GM19351 (cell line): ENCODE results near the gene ZNF679.
"Not testable (repeated sequence)": the region's sequence is repeated elsewhere in the genome, so short reads cannot be mapped to it uniquely, and the experiment has no call there.

Source experiments
- ATAC-seq: cut with Tn5 transposase; IDR thresholded peaks from one replicate; pipeline ENCODE4 v1.9.1; 2021; ENCODE audit warnings: mild to moderate bottlenecking, moderate library complexity; ENCODE audit not compliant: unreplicated experiment

The ZNF679 gene

GRCh38 chr7:64228174-64228573, at the start of gene ZNF679:
ZNF679 (plus strand) TSS chr7:64228474; CDS start chr7:64249118, 20,644 bp downstream.
- ATAC-seq, result not testable (repeated sequence)

GRCh38 chr7:64180989-64181388, 47.3 kb upstream of the ZNF679 start:
- ATAC-seq, result no peak

GRCh38 chr7:64181586-64181985, 46.7 kb upstream of the ZNF679 start:
- ATAC-seq, result no peak

GRCh38 chr7:64182036-64182790, 46.1 kb upstream of the ZNF679 start:
- no peak for ATAC-seq

- ATAC-seq, result no peak
Measured at GRCh38 chr7:64183126-64183742, 45.0 kb upstream of the ZNF679 start.

GRCh38 chr7:64183827-64184372, 44.4 kb upstream of the ZNF679 start:
- ATAC-seq, result no peak

DNA sequence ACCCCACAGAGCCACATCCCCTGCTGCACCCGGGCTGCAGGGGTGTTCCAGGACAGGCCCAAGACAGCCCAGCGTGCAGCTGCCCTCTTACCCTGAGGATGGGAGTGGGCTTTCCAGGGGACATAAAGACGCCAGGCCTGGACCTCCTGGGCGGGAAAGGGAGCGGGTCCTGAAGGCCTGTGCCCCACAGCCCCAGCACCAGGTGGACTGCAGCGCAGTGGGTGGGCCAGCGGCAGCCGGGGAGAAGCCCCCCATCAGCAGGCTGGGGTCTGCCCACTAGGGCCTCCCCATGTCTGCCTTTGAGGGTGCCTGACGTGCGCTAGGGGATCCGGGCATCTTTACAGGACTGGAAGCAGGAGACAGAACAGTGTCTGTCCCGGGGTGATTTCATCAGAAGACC, 43.9 kb upstream of the ZNF679 start:
- no peak for ATAC-seq

GRCh38 chr7:64187408-64187807, 40.9 kb upstream of the ZNF679 start:
- no peak for ATAC-seq

- no peak for ATAC-seq
Measured at GRCh38 chr7:64192148-64192704, 36.0 kb upstream of the ZNF679 start.

DNA sequence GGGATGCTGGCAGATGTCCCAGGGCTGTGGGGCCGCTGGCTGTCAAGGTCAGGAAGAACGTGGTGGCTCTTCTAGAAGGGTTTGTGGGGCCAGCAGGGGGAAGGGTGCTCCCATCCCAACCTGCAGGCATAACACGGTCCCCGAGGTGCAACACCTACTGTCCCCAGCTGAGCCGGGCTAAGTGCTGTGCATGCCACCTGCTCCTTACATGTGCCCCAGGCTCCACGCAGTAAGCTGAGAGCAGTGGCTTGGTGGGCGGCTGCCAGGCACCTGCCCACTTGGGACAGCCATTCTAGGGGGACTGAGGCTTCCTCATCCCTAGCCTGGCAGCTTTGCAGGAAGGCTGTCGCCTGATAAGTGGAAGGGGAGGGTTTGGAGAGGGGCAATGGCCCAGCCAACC, 35.5 kb upstream of the ZNF679 start:
- no peak for ATAC-seq

DNA sequence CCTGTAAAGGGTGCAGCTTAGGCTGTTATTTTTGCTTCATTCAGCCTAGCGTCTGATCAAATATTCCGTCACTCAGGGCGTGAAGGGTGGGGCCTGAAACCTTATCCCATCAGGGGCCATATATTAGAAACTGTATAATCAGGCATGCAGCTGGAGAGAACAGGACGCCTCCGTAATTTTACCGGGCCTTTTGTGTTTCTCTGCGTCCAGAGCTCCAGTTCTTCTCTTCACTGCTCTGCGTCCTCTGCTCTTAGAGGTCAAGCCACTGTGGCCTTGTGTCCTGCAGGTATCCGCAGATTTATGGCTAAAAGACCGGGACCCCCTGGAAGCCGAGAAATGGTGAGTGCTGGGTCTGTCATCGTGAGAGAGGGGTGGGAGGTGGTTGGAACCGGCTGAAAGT, 21.4 kb upstream of the ZNF679 start, which contains the start of gene ZNF735:
ZNF735 (plus strand) TSS at position 301 of the 400 bp plus-strand sequence; CDS start at position 301, 0 bp downstream.
- ATAC-seq, result no peak

DNA sequence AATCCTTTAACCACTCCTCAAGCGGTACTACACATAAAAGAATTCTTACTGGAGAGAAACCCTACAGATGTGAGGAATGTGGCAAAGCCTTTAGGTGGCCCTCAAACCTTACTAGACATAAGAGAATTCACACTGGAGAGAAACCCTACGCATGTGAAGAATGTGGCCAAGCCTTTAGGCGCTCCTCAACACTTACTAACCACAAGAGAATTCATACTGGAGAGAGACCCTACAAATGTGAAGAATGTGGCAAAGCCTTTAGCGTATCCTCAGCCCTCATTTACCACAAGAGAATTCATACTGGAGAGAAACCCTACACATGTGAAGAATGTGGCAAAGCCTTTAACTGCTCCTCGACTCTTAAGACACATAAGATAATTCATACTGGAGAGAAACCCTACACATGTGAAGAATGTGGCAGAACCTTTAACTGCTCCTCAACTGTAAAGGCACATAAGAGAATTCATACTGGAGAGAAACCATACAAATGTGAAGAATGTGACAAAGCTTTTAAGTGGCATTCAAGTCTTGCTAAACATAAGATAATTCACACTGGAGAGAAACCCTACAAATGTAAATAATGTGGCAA, 8.5 kb upstream of the ZNF679 start:
- not testable (repeated sequence) for ATAC-seq

GRCh38 chr7:64223366-64223765, 4.9 kb upstream of the ZNF679 start:
- no peak for ATAC-seq

- ATAC-seq, result no peak
Measured at GRCh38 chr7:64266341-64266919, 38.2 kb downstream of the ZNF679 start.

DNA sequence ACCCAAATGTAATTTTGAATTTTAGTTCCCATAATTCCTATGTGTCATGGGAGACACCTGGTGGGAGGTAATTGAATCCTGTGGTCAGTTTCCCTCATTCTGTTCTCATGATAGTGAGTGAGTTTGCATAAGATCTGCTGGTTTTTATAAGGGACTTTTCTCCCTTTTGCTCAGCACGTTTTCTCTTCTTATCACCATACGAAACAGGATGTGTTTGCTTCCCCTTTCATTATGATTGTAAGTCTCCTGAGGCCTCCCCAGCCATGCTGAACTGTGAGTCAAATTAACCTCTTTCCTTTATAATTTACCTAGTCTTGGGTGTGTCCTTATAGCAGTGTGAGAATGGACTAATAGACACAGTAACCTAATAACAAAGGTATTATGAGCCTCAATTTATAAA, 49.4 kb downstream of the ZNF679 start:
- no peak for ATAC-seq

DNA sequence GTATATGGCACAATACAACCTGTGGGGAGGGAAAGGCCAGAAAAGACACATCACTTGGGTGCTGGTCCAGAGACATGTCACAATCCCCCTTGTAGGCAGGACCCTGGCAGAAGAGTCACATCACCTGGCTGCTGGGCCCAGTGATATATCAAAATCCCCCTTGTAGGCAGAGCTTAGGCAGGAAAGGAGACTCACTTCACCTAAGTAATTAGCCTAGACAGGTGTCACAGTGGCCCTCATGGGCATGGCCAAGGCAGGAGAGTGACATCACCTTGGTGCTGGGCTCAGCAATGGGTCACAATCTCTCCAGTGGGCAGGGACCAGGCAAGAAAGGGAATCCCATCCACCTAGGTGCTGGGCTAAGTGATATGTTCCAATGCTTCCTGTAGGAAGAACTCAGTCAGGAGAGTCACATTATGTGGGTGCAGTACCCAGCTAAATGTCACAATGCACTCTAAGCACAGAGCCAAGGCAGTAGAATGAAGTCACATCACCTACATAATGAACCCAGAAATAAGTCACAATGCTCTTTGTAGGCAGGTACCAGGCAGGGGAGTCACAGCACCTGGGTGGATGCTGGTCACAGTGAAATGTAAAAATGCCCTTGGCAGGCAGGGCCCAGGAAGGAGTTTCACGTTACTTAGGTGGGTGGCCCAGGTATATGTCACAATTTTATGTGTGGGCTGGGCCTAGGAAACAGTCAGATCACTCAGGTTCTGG, 66.6 kb downstream of the ZNF679 start:
- no peak for ATAC-seq

DNA sequence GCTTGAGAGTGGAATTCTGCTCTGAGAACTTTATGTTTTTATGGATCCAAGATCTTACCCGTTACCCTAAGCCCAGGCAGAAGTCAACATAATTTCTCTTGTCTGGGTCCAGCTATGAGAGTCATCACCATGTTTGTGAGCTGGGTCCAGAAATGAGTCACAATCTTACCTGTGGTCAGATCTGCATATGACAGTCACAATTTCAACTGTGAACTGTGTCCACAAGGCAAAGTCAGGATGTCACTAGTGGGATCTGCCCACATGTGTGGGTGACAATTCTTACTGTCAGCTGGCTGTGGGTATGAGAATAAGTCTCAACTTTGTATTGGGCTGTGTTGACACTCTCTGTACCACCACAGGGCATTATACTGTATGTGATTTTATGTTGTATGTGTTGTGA, 69.1 kb downstream of the ZNF679 start:
- peak; percentile 67 for ATAC-seq

DNA sequence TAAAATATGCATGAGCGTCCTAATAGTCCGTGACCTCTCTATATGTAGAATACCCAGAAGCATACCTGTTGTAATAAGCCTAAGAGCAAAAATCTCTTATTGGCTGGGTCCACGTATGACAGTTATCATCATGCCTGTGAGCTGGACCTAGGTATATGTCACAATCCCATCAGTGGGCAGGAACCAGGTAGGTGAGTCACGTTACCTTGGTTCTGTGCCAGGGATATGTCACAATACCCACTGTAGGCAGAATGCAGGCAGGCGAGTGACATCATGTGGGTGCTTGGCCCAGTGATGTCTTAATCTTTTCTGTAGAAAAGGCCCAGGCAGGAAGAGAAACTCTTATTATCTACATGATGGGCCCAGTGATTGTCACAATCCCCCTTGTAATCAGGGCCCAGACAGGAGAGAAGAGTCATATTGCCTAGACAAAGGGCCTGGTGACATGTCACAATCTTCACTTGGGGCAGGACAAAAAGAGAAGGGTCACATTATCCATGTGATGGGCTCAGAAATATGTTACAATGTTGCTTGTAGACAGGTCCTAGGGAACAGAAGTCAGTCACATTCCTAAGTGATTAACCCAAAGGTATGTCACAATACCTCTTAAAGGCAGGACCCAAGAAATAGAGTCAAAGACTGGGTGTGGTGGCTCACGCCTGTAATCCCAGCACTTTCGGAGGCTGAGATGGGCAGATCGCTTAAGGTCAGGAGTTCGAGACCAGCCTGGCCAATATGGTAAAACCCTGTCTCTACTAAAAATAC, 72.5 kb downstream of the ZNF679 start:
- ATAC-seq, result no peak

DNA sequence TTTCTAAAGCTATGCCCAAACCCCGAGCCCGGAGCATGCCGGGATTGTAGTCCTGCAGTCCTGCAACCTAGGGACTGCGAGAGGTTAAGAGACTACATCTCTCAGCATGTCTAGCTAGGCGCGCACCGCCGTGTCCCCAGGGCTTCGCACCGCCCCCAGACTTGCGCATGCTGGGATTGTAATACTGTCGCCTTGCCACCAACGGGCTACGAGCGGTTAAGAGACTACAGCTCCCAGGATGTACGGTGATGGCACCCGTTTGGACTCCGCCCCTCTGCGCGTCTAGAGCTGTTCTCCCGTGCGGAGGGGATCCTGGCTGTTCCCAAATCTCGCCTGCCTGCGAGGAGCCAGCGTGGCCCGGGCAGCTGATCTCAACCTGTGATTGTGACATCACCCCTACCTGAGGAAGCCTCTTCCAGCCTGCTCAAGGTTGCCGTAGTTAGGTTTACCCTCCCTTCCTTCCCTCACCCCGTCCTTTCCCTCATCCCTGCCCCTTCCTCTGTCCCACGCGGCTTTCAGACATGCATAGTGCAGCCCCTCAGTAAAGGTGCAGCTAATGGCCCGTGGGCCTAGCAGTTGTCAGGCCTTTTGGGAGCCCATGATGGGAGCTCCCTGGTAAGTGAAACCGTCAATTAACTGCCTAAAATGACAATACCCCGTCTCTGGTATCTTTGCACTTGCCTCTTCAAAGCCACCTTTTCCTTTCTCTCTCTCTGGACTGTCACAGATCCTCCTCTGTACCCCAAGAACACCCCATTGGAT, 79.2 kb downstream of the ZNF679 start:
- ATAC-seq, result peak; percentile 96
